Suprapubic skin (tissue), 3 donors: ENCODE measurements around the gene STARD8.

ENCODE experiments used
- EP300 ChIP-seq: sonication (generic); formaldehyde crosslinking; IDR thresholded peaks from one replicate; pipeline ENCODE4 v1.6.1; 2017; ENCODE audit warnings: antibody characterized with exemption
- TF ChIP-seq, protein P1 (sequence below), 2 donors: fragments of 200-600 bp in 1 of 2; fragments of 450-650 bp in 1 of 2; sonication (generic) in 1 of 2; IDR thresholded peaks; one replicate each; pipeline ENCODE4 v1.5.1; 2016 to 2019; ENCODE audit warnings: antibody characterized with exemption in 2 of 2, mild to moderate bottlenecking in 1 of 2, moderate library complexity in 1 of 2

DNA sequence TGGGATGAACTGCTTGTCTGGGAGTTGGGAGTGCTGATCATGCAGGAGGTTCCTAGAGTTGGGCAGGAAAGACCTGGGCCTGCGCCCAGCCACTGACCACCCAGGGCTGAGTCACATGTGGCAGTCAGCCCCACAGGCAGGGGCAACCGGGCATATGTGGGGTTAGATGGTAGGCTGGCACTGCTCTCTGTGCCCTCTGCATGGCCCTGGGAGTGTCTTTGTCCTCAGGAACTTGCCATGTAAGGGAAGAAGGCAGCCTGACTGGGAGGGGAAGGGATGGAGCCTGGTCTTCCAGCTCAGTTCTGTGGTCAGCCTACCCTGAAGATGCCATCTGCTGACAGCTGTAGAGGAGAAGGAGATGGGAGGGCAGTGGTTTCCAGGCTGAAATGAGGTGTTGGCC, 111.2 kb downstream of the STARD8 start:
- TF ChIP-seq, protein P1, sequence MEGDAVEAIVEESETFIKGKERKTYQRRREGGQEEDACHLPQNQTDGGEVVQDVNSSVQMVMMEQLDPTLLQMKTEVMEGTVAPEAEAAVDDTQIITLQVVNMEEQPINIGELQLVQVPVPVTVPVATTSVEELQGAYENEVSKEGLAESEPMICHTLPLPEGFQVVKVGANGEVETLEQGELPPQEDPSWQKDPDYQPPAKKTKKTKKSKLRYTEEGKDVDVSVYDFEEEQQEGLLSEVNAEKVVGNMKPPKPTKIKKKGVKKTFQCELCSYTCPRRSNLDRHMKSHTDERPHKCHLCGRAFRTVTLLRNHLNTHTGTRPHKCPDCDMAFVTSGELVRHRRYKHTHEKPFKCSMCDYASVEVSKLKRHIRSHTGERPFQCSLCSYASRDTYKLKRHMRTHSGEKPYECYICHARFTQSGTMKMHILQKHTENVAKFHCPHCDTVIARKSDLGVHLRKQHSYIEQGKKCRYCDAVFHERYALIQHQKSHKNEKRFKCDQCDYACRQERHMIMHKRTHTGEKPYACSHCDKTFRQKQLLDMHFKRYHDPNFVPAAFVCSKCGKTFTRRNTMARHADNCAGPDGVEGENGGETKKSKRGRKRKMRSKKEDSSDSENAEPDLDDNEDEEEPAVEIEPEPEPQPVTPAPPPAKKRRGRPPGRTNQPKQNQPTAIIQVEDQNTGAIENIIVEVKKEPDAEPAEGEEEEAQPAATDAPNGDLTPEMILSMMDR (IDR thresholded peaks at IDR 0.05), result no peak
- no peak for TF ChIP-seq EP300
